ENCODE data around the gene PRKCH. TPM values are rescaled to one million over a fixed set of nuclear protein-coding genes. Genes with fewer than 3 reads are reported as not detected.

The PRKCH gene
- total RNA-seq, 1 donor: 3.3 TPM

- no peak overlapping the region for H2AFZ ChIP-seq (ENCODE audit: low read length)
- no peaks in the 10 kb centered on the region for H3K27me3 ChIP-seq (ENCODE audit: insufficient read depth, low read length)
- no peaks in the 10 kb centered on the region for H3K36me3 ChIP-seq (ENCODE audit: insufficient read depth, low read length)
- peaks cover 67% of the 10 kb centered on the region for H3K4me1 ChIP-seq (ENCODE audit: insufficient read depth, low read length)
- peak overlapping the region; percentile 97 for H3K27ac ChIP-seq (ENCODE audit: low read depth, low read length)
- no peaks in the 10 kb centered on the region for H4K20me1 ChIP-seq (ENCODE audit: insufficient read depth, low read length)
- H3K4me2 ChIP-seq (ENCODE audit: insufficient read depth, low read length): peak overlapping the region; percentile 13
- peaks cover 41% of the 10 kb centered on the region for H3K79me2 ChIP-seq (ENCODE audit: insufficient read depth, low read length)
- H3K4me3 ChIP-seq (ENCODE audit: insufficient read depth, low read length): no peak overlapping the region
- H3K9me3 ChIP-seq (ENCODE audit: low read depth, low read length): no peaks in the 10 kb centered on the region
- TF ChIP-seq CTCF (IDR thresholded peaks at IDR 0.05; ENCODE audit: extremely low read depth, low read depth, low read length): no peak
- peak; percentile 15 for DNase-seq (ENCODE audit: insufficient read length, low spot score, missing footprints)
Observed at GRCh38 chr14:61555056-61555838, 233.9 kb downstream of the PRKCH start.

GRCh38 chr14:61556455-61556854 lies 235.1 kb downstream of the PRKCH start:
- H3K4me2 ChIP-seq (ENCODE audit: insufficient read depth, low read length): no peak overlapping the region
- DNase-seq (ENCODE audit: insufficient read length, low spot score, missing footprints): no peak
- peak overlapping the region; percentile 97 for H3K27ac ChIP-seq (ENCODE audit: low read depth, low read length)
- no peak for TF ChIP-seq CTCF (IDR thresholded peaks at IDR 0.05; ENCODE audit: extremely low read depth, low read depth, low read length)
- H3K4me3 ChIP-seq (ENCODE audit: insufficient read depth, low read length): no peak overlapping the region
- peaks cover 41% of the 10 kb centered on the region for H3K79me2 ChIP-seq (ENCODE audit: insufficient read depth, low read length)
- no peaks in the 10 kb centered on the region for H4K20me1 ChIP-seq (ENCODE audit: insufficient read depth, low read length)
- no peak overlapping the region for H2AFZ ChIP-seq (ENCODE audit: low read length)
- H3K27me3 ChIP-seq (ENCODE audit: insufficient read depth, low read length): no peaks in the 10 kb centered on the region
- no peaks in the 10 kb centered on the region for H3K9me3 ChIP-seq (ENCODE audit: low read depth, low read length)
- peaks cover 80% of the 10 kb centered on the region for H3K4me1 ChIP-seq (ENCODE audit: insufficient read depth, low read length)
- H3K36me3 ChIP-seq (ENCODE audit: insufficient read depth, low read length): no peaks in the 10 kb centered on the region

- no peaks in the 10 kb centered on the region for H3K27me3 ChIP-seq (ENCODE audit: insufficient read depth, low read length)
- no peaks in the 10 kb centered on the region for H3K9me3 ChIP-seq (ENCODE audit: low read depth, low read length)
- peaks cover 87% of the 10 kb centered on the region for H3K4me1 ChIP-seq (ENCODE audit: insufficient read depth, low read length)
- peak overlapping the region; percentile 6 for H2AFZ ChIP-seq (ENCODE audit: low read length)
- H3K27ac ChIP-seq (ENCODE audit: low read depth, low read length): peak overlapping the region; percentile 97
- DNase-seq (ENCODE audit: insufficient read length, low spot score, missing footprints): no peak
- no peak overlapping the region for H3K4me3 ChIP-seq (ENCODE audit: insufficient read depth, low read length)
- H3K4me2 ChIP-seq (ENCODE audit: insufficient read depth, low read length): no peak overlapping the region
- peaks cover 41% of the 10 kb centered on the region for H3K79me2 ChIP-seq (ENCODE audit: insufficient read depth, low read length)
- no peak for TF ChIP-seq CTCF (IDR thresholded peaks at IDR 0.05; ENCODE audit: extremely low read depth, low read depth, low read length)
- no peaks in the 10 kb centered on the region for H4K20me1 ChIP-seq (ENCODE audit: insufficient read depth, low read length)
- no peaks in the 10 kb centered on the region for H3K36me3 ChIP-seq (ENCODE audit: insufficient read depth, low read length)
Observed at GRCh38 chr14:61557262-61557661, 235.9 kb downstream of the PRKCH start.

DNA sequence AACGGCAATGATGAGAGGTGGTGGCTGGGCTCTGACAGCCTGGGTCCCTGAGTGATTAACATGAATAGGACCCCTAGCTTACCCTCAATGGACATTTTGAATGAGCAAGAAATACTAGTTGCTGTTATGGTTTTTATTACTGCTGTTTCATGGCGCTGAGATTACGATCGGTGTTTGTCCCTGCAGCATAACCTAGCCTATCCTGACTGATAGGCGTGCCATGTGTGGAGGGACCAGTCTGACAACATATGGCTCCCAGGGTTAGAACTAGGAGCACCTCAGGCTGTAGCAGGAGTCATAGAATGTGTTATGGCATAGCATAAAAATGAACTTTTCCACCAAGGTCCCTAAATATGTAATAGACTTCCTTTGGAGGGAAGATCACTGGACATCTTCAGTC lies 236.5 kb downstream of the PRKCH start:
- no peaks in the 10 kb centered on the region for H3K36me3 ChIP-seq (ENCODE audit: insufficient read depth, low read length)
- peaks cover 41% of the 10 kb centered on the region for H3K79me2 ChIP-seq (ENCODE audit: insufficient read depth, low read length)
- no peak for DNase-seq (ENCODE audit: insufficient read length, low spot score, missing footprints)
- no peaks in the 10 kb centered on the region for H3K9me3 ChIP-seq (ENCODE audit: low read depth, low read length)
- H3K4me2 ChIP-seq (ENCODE audit: insufficient read depth, low read length): no peak overlapping the region
- no peaks in the 10 kb centered on the region for H3K27me3 ChIP-seq (ENCODE audit: insufficient read depth, low read length)
- H3K27ac ChIP-seq (ENCODE audit: low read depth, low read length): peak overlapping the region; percentile 97
- H3K4me3 ChIP-seq (ENCODE audit: insufficient read depth, low read length): no peak overlapping the region
- no peaks in the 10 kb centered on the region for H4K20me1 ChIP-seq (ENCODE audit: insufficient read depth, low read length)
- H2AFZ ChIP-seq (ENCODE audit: low read length): peak overlapping the region; percentile 30
- no peak for TF ChIP-seq CTCF (IDR thresholded peaks at IDR 0.05; ENCODE audit: extremely low read depth, low read depth, low read length)
- H3K4me1 ChIP-seq (ENCODE audit: insufficient read depth, low read length): peaks cover 87% of the 10 kb centered on the region
